ENCODE measurements around the gene HDAC4. TPM values are rescaled to one million over a fixed set of nuclear protein-coding genes. Genes with fewer than 3 reads are reported as not detected.
A peak's percentile ranks its signal among the peaks of the same experiment; 100 is the strongest.

HDAC4 gene
- total and polyA plus RNA-seq, 2 donors (not counting 1 experiment from before 2014, with no cell fraction given), result 13.5 to 46.0 TPM

DNA sequence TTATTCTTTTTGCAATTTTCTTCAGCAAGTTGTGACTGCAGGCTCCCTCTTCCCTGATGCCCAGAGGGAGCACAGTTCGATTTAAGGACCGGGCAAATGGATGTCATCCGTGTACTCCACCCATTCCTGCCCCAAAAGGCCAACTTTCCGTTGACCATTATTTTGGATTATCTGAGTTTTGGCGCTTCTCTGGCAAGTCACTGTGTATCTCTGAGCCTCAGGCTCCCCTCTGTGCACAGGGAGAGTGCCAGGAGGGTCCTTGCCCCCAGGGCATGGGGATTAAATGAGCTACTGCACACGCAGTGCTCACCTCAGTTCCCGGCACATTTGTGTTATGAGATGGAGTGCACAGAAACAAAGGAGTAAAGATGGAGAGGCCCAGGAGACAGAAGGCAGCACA is 41.4 kb upstream of the HDAC4 start:
- Mint-ChIP-seq H3K4me1 (peaks cover 9% of the 10 kb centered on the region), H3K27me3 (peaks cover 69% of the 10 kb centered on the region), H3K4me3 (no peak overlapping the region), H3K9me3 (ENCODE audit: insufficient read depth) (no peaks in the 10 kb centered on the region), H3K27ac (no peak overlapping the region)
- DNase-seq (no peak), ATAC-seq (ENCODE audit: low read depth) (no peak)
- TF ChIP-seq EZH2 (IDR thresholded peaks at IDR 0.05; ENCODE audit: borderline replicate concordance, insufficient read depth, low read depth, low read length, poor library complexity, severe bottlenecking), result no peak
- TF ChIP-seq, protein P1, sequence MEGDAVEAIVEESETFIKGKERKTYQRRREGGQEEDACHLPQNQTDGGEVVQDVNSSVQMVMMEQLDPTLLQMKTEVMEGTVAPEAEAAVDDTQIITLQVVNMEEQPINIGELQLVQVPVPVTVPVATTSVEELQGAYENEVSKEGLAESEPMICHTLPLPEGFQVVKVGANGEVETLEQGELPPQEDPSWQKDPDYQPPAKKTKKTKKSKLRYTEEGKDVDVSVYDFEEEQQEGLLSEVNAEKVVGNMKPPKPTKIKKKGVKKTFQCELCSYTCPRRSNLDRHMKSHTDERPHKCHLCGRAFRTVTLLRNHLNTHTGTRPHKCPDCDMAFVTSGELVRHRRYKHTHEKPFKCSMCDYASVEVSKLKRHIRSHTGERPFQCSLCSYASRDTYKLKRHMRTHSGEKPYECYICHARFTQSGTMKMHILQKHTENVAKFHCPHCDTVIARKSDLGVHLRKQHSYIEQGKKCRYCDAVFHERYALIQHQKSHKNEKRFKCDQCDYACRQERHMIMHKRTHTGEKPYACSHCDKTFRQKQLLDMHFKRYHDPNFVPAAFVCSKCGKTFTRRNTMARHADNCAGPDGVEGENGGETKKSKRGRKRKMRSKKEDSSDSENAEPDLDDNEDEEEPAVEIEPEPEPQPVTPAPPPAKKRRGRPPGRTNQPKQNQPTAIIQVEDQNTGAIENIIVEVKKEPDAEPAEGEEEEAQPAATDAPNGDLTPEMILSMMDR (IDR thresholded peaks at IDR 0.05), result no peak
- Histone ChIP-seq H3K79me2 (ENCODE audit: control insufficient read depth, insufficient read depth, low read length) (no peaks in the 10 kb centered on the region), H3K4me2 (replicated peaks; ENCODE audit: low read depth, low read length, poor library complexity, severe bottlenecking) (no peak overlapping the region), H3K4me3 (ENCODE audit: control extremely low read depth in 1 of 5, extremely low read depth in 1 of 5, insufficient read depth in 1 of 5, low read depth in 2 of 5, low read length in 4 of 5) (no peak overlapping the region), H4K20me1 (ENCODE audit: control insufficient read depth, insufficient read depth, low read length, poor library complexity, severe bottlenecking) (no peaks in the 10 kb centered on the region), H3K9ac (ENCODE audit: low read length) (no peak overlapping the region), H3K9me3 (ENCODE audit: control extremely low read depth in 1 of 3, control insufficient read depth in 2 of 3, insufficient read depth in 1 of 3, low read length in 2 of 3) (peaks cover 0 to 7% (median 0%) of the 10 kb centered on the region in 3 donors), H3K27me3 (replicated peaks in 1 of 4; ENCODE audit: control extremely low read depth in 1 of 4, control insufficient read depth in 3 of 4, insufficient read depth in 4 of 4, low read length in 3 of 4) (peaks cover 0 to 40% (median 17%) of the 10 kb centered on the region in 4 experiments), H3K4me1 (ENCODE audit: control insufficient read depth in 2 of 2, insufficient read depth in 2 of 2, low read length in 2 of 2) (peaks cover 11 to 13% of the 10 kb centered on the region in 2 donors), H2AFZ (ENCODE audit: insufficient read depth, low read depth, low read length, poor library complexity, severe bottlenecking) (no peak overlapping the region), H3K36me3 (replicated peaks in 1 of 2; ENCODE audit: control extremely low read depth in 1 of 2, control insufficient read depth in 1 of 2, extremely low read depth in 1 of 2, insufficient read depth in 2 of 2, low read length in 1 of 2) (no peaks in the 10 kb centered on the region), H3K27ac (ENCODE audit: low read length in 2 of 2) (no peak overlapping the region)
- WGBS (ENCODE audit: insufficient coverage), result 90% methylated on average over 7 of the region's 7 CpGs
- ChIA-PET CTCF (no interaction called here), POLR2A (no interaction called here)
- intact Hi-C loops (cut with micrococcal nuclease), result no loop called here

DNA sequence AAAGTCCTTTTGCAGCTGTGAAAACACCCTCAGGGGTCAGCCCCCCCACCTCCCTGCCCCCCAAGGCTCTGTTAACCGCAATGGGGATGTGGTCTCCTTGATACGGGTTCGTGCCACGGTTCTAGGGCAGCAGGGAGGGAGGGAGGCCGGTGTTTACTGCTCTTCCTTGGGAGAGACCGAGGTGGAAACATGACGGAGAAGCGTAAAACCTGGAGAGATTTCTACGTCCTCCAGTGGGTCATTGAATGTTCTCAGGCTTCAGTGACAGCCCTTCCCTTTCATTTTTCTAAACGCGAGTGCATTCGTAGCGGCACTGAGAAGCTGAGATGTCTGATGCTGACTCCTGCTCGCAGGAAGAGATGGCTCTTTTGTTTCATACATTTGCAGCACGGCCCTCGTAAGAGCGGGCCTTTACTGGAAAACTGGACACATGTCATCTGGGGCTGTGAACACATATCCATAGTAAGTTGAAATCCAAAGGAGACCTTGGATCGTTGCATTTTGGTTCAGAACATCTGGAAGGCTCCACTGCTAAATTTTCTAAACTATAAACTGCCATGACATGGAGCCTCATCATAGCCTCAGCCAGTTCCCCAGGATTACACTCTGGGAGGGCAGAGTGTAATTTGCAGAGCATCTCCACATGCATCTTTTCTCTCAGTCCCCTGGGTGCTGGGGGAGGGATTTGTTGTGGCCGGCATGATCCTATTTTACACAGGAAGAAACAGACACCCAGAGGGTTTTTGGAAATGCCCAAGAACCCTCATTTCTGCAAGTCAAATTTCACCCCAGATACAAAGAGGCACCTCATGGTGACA is 40.6 kb upstream of the HDAC4 start:
- Histone ChIP-seq H3K4me2 (replicated peaks; ENCODE audit: low read depth, low read length, poor library complexity, severe bottlenecking) (peak overlapping the region; percentile 40), H3K4me3 (ENCODE audit: control extremely low read depth in 1 of 5, extremely low read depth in 1 of 5, insufficient read depth in 1 of 5, low read depth in 2 of 5, low read length in 4 of 5) (peak overlapping the region in 1 of 5 experiments; percentile 11), H2AFZ (ENCODE audit: insufficient read depth, low read depth, low read length, poor library complexity, severe bottlenecking) (no peak overlapping the region), H3K27ac (ENCODE audit: low read length in 2 of 2) (no peak overlapping the region), H3K79me2 (ENCODE audit: control insufficient read depth, insufficient read depth, low read length) (no peaks in the 10 kb centered on the region), H4K20me1 (ENCODE audit: control insufficient read depth, insufficient read depth, low read length, poor library complexity, severe bottlenecking) (no peaks in the 10 kb centered on the region), H3K9ac (ENCODE audit: low read length) (no peak overlapping the region), H3K9me3 (ENCODE audit: control extremely low read depth in 1 of 3, control insufficient read depth in 2 of 3, insufficient read depth in 1 of 3, low read length in 2 of 3) (peaks cover 0 to 7% (median 0%) of the 10 kb centered on the region in 3 donors), H3K4me1 (ENCODE audit: control insufficient read depth in 2 of 2, insufficient read depth in 2 of 2, low read length in 2 of 2) (peaks cover 11 to 13% of the 10 kb centered on the region in 2 donors), H3K36me3 (replicated peaks in 1 of 2; ENCODE audit: control extremely low read depth in 1 of 2, control insufficient read depth in 1 of 2, extremely low read depth in 1 of 2, insufficient read depth in 2 of 2, low read length in 1 of 2) (no peaks in the 10 kb centered on the region), H3K27me3 (replicated peaks in 1 of 4; ENCODE audit: control extremely low read depth in 1 of 4, control insufficient read depth in 3 of 4, insufficient read depth in 4 of 4, low read length in 3 of 4) (peaks cover 0 to 40% (median 16%) of the 10 kb centered on the region in 4 experiments)
- ATAC-seq (ENCODE audit: low read depth) (no peak), DNase-seq (no peak)
- Mint-ChIP-seq H3K27ac (no peak overlapping the region), H3K4me1 (peaks cover 9% of the 10 kb centered on the region), H3K27me3 (peaks cover 69% of the 10 kb centered on the region), H3K9me3 (ENCODE audit: insufficient read depth) (no peaks in the 10 kb centered on the region), H3K4me3 (peak overlapping the region; percentile 13)
- no peak for TF ChIP-seq EZH2 (IDR thresholded peaks at IDR 0.05; ENCODE audit: borderline replicate concordance, insufficient read depth, low read depth, low read length, poor library complexity, severe bottlenecking)
- TF ChIP-seq, protein P1 (IDR thresholded peaks at IDR 0.05), result no peak
- POLR2A ChIA-PET, result no interaction called here
- CTCF ChIA-PET, result no interaction called here
- 15% methylated on average over 17 of the region's 19 CpGs for WGBS (ENCODE audit: insufficient coverage)
- intact Hi-C loops (cut with micrococcal nuclease), result no loop called here
